ENCODE data around the gene MED23. TPM values are rescaled to one million over a fixed set of nuclear protein-coding genes. Genes with fewer than 3 reads are reported as not detected.

Gene MED23
- total RNA-seq, 1 donor from 2014 or later = 29.5 TPM

DNA sequence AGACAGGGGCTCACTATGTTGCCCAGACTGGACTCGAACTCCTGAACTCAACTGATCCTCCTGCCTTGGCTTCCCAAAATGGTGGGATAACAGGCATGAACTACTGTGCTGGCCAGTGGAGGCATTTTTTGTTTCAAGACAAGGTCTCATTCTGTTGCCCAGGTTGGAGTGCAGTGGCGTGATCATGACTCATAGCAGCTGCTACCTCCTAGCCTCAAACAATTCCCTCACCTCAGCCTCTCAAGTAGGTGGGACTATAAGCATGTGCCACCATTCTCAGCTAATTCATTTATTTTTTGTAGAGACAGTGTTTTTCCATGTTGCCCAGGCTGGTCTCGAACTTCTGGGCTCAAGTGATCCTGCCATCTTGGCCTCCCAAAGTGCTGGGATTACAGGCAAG, 26.3 kb upstream of the MED23 start:
- no peaks in the 10 kb centered on the region for H3K79me2 ChIP-seq (ENCODE audit: insufficient read depth, low read length)
- no peak for FAIRE-seq
- Mint-ChIP-seq H3K9me3 (ENCODE audit: unreplicated experiment) (no peaks in the 10 kb centered on the region), H3K4me1 (ENCODE audit: low read depth, unreplicated experiment) (peaks cover 2% of the 10 kb centered on the region), H3K4me3 (ENCODE audit: unreplicated experiment) (no peak overlapping the region), H3K27ac (ENCODE audit: unreplicated experiment) (no peak overlapping the region), H3K27me3 (ENCODE audit: low read depth, unreplicated experiment) (no peaks in the 10 kb centered on the region), H3K36me3 (ENCODE audit: low read depth, unreplicated experiment) (no peaks in the 10 kb centered on the region)
- no peaks in the 10 kb centered on the region for H3K36me3 ChIP-seq (ENCODE audit: insufficient read depth, low read length)
- H3K4me1 ChIP-seq (ENCODE audit: insufficient read depth, low read length) = no peaks in the 10 kb centered on the region
- H3K27me3 ChIP-seq (ENCODE audit: insufficient read depth, low read length) = no peaks in the 10 kb centered on the region
- H3K9ac ChIP-seq (ENCODE audit: low read length) = no peak overlapping the region
- no peak for DNase-seq (ENCODE audit: low read depth)
- no peak overlapping the region for H3K4me2 ChIP-seq (ENCODE audit: low read length)
- no peak overlapping the region for H3K27ac ChIP-seq (ENCODE audit: low read depth, low read length)
- TF ChIP-seq, protein P1, sequence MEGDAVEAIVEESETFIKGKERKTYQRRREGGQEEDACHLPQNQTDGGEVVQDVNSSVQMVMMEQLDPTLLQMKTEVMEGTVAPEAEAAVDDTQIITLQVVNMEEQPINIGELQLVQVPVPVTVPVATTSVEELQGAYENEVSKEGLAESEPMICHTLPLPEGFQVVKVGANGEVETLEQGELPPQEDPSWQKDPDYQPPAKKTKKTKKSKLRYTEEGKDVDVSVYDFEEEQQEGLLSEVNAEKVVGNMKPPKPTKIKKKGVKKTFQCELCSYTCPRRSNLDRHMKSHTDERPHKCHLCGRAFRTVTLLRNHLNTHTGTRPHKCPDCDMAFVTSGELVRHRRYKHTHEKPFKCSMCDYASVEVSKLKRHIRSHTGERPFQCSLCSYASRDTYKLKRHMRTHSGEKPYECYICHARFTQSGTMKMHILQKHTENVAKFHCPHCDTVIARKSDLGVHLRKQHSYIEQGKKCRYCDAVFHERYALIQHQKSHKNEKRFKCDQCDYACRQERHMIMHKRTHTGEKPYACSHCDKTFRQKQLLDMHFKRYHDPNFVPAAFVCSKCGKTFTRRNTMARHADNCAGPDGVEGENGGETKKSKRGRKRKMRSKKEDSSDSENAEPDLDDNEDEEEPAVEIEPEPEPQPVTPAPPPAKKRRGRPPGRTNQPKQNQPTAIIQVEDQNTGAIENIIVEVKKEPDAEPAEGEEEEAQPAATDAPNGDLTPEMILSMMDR (IDR thresholded peaks at IDR 0.05; ENCODE audit: insufficient read depth, low read depth, low read length) = no peak
- no peak for TF ChIP-seq EZH2 (IDR thresholded peaks at IDR 0.05; ENCODE audit: insufficient read depth, low read length)
- no peak overlapping the region for H3K4me3 ChIP-seq (ENCODE audit: insufficient read depth, low read depth, low read length)
- no peak overlapping the region for H2AFZ ChIP-seq (ENCODE audit: low read depth, low read length)
- H4K20me1 ChIP-seq (ENCODE audit: insufficient read depth, low read length) = no peaks in the 10 kb centered on the region
- H3K9me3 ChIP-seq (ENCODE audit: insufficient read depth, low read depth, low read length) = no peaks in the 10 kb centered on the region

DNA sequence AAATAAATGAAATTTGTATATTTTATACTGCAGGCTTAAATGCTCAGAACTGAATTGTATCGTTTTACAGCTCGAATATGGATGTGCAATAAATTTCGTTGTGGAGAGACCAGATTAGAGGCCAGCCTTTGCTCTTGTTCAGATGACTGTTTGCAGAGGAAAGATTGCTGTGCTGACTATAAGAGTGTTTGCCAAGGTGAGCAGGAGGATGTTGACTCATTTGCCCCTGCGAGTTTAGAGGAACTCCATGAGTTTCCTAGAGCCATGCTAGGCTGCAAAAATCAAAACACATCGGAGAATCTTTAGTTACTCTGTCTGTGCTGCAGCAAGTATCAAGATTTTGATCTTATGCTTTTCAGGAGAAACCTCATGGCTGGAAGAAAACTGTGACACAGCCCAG, 24.4 kb upstream of the MED23 start:
- no peaks in the 10 kb centered on the region for H4K20me1 ChIP-seq (ENCODE audit: insufficient read depth, low read length)
- no peak overlapping the region for H3K4me2 ChIP-seq (ENCODE audit: low read length)
- H3K27ac ChIP-seq (ENCODE audit: low read depth, low read length) = no peak overlapping the region
- DNase-seq (ENCODE audit: low read depth) (peak; percentile 46), FAIRE-seq (no peak)
- H3K9ac ChIP-seq (ENCODE audit: low read length) = no peak overlapping the region
- no peak for TF ChIP-seq EZH2 (IDR thresholded peaks at IDR 0.05; ENCODE audit: insufficient read depth, low read length)
- TF ChIP-seq, protein P1 (IDR thresholded peaks at IDR 0.05; ENCODE audit: insufficient read depth, low read depth, low read length) = no peak
- no peaks in the 10 kb centered on the region for H3K79me2 ChIP-seq (ENCODE audit: insufficient read depth, low read length)
- no peak overlapping the region for H3K27ac Mint-ChIP-seq (ENCODE audit: unreplicated experiment)
- no peaks in the 10 kb centered on the region for H3K9me3 ChIP-seq (ENCODE audit: insufficient read depth, low read depth, low read length)
- H3K9me3 Mint-ChIP-seq (ENCODE audit: unreplicated experiment) = no peaks in the 10 kb centered on the region
- no peak overlapping the region for H3K4me3 ChIP-seq (ENCODE audit: insufficient read depth, low read depth, low read length)
- H3K4me1 Mint-ChIP-seq (ENCODE audit: low read depth, unreplicated experiment) = peaks cover 2% of the 10 kb centered on the region
- H3K4me3 Mint-ChIP-seq (ENCODE audit: unreplicated experiment) = no peak overlapping the region
- no peaks in the 10 kb centered on the region for H3K36me3 ChIP-seq (ENCODE audit: insufficient read depth, low read length)
- no peak overlapping the region for H2AFZ ChIP-seq (ENCODE audit: low read depth, low read length)
- no peaks in the 10 kb centered on the region for H3K27me3 Mint-ChIP-seq (ENCODE audit: low read depth, unreplicated experiment)
- no peaks in the 10 kb centered on the region for H3K4me1 ChIP-seq (ENCODE audit: insufficient read depth, low read length)
- no peaks in the 10 kb centered on the region for H3K36me3 Mint-ChIP-seq (ENCODE audit: low read depth, unreplicated experiment)
- H3K27me3 ChIP-seq (ENCODE audit: insufficient read depth, low read length) = no peaks in the 10 kb centered on the region

DNA sequence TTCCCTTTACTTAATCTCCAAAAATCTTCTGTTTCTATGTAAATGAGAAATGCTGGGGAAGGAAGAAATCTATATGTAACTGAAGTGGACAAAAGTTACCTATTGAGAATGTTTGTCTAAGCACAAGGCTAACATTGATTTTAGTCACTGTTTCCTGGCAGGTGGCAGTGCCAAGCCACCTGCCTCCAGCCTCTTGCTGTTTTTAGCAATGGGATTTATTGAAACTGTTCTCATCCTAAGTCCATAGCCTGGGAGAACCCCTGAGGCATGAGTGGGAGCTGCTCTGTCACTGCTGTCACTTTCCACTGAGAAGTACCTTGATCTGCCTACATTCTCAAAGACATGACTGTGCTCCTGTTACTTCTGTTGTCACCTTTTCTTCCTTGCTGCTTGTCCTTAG, 23.7 kb upstream of the MED23 start:
- no peak overlapping the region for H3K4me3 ChIP-seq (ENCODE audit: insufficient read depth, low read depth, low read length)
- no peak overlapping the region for H2AFZ ChIP-seq (ENCODE audit: low read depth, low read length)
- Mint-ChIP-seq H3K4me3 (ENCODE audit: unreplicated experiment) (no peak overlapping the region), H3K9me3 (ENCODE audit: unreplicated experiment) (no peaks in the 10 kb centered on the region), H3K27ac (ENCODE audit: unreplicated experiment) (no peak overlapping the region), H3K4me1 (ENCODE audit: low read depth, unreplicated experiment) (peaks cover 2% of the 10 kb centered on the region), H3K27me3 (ENCODE audit: low read depth, unreplicated experiment) (no peaks in the 10 kb centered on the region), H3K36me3 (ENCODE audit: low read depth, unreplicated experiment) (no peaks in the 10 kb centered on the region)
- H3K27me3 ChIP-seq (ENCODE audit: insufficient read depth, low read length) = no peaks in the 10 kb centered on the region
- no peaks in the 10 kb centered on the region for H3K9me3 ChIP-seq (ENCODE audit: insufficient read depth, low read depth, low read length)
- no peaks in the 10 kb centered on the region for H3K79me2 ChIP-seq (ENCODE audit: insufficient read depth, low read length)
- H3K9ac ChIP-seq (ENCODE audit: low read length) = no peak overlapping the region
- no peaks in the 10 kb centered on the region for H4K20me1 ChIP-seq (ENCODE audit: insufficient read depth, low read length)
- H3K4me1 ChIP-seq (ENCODE audit: insufficient read depth, low read length) = no peaks in the 10 kb centered on the region
- TF ChIP-seq, protein P1 (IDR thresholded peaks at IDR 0.05; ENCODE audit: insufficient read depth, low read depth, low read length) = no peak
- TF ChIP-seq EZH2 (IDR thresholded peaks at IDR 0.05; ENCODE audit: insufficient read depth, low read length) = no peak
- no peak overlapping the region for H3K4me2 ChIP-seq (ENCODE audit: low read length)
- no peaks in the 10 kb centered on the region for H3K36me3 ChIP-seq (ENCODE audit: insufficient read depth, low read length)
- no peak for FAIRE-seq
- DNase-seq (ENCODE audit: low read depth) = no peak
- no peak overlapping the region for H3K27ac ChIP-seq (ENCODE audit: low read depth, low read length)

Data from astrocyte (in vitro differentiated cells and primary cell).